ENCODE data around the gene PLCH2.
A peak's percentile ranks its signal among the peaks of the same experiment; 100 is the strongest.

Gene PLCH2

GRCh38 chr1:2463396-2463795, 12.7 kb upstream of the PLCH2 start:
- DNase-seq: no peak

DNA sequence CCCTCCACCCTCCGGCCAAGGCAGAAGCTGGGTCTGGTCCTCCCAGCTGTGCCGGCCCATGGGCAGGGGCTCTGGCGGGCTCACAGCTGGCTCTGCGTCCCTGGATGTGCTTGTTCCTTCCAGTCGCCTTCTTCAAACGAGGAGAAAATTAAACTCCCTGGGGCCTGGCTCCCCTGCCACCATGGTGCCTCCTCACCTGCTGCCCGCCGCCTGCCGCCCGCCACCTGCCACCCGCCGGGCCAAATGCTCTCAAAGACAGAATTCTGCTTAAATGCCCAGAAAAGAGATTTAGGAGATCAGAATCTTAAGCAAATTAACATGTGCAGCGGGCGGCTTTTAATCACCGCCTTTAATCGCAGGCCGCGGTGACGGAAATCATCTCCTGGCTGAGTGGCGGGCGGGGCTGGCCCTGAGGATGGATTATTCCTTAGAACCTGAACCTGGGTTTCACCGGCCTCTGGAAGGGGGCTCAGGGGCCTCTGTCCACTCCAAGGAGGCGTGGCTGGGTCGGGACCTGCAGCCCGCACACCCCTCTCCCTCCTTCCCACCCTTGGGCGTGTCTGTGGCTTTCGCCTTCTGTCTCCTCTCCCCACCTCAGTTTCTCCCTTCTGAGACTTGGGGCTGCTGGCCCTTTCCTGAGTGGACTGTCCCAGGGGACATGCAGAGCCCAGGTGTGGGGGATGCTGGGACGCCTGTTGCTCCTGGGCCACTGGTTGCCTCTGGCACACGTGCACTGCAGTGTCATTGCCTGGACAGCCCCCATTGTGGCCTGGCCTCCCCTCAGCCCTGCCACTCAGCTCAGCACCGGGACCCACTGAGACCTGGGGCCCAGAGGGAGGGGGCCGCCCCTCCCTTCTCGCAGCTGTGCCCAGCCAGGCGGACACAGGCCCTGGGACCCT, 10.5 kb upstream of the PLCH2 start:
- no peak for DNase-seq

- no peak for DNase-seq
These were observed 9.8 kb upstream of the PLCH2 start for GRCh38 chr1:2466270-2466665.

DNA sequence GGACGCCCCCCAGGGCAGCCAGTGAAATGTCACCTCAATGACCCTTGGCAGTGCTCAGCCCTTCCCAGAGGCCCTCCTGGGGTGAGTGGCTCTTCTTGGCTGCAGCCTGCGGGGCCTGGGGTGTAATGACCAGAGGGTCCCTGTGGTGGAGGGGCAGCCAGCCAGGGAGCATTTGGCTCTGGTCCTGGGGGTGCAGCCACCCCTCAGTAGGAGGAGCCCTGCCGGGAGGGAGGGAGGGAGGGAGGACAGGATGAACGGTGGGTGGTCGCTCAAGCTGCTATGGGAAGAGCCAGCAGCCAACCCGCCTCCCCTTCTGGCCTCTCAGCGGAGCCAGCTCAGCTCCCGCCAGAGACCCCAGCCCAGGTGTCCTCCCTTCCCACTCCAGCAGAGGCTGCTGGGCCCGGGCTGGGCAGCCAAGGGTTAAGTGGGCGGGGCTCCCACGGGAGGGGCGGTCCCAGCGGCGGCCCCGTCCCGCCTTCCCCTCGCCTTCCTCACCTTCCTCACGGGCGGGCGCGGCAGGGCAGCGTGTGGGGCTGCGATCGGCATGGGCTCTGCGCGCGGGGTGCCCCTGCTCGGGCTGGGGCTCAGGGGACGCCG, 9.0 kb upstream of the PLCH2 start:
- DNase-seq: no peak

- DNase-seq: peak; percentile 52
These were observed 8.0 kb upstream of the PLCH2 start for GRCh38 chr1:2468041-2468472.

DNA sequence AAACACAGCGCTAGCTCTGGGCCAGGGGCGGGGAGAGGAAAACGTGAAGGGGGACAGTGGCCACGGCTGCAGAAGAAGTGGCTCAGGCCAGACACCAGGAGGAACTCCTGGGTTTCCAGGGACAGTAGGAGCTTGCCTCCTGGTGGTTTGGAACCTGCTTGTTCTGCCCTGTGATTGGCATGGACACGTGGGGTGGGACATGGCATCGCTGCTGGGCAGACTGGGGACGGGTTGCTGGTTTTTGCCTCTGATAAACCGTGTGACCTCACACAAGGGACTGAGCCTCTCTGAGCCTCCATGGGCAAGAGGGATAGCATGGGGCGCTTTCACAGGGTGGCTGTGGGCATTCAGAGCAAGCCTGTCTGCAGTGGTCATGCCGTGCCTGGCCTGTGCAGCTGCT, 7.5 kb upstream of the PLCH2 start:
- no peak for DNase-seq

DNA sequence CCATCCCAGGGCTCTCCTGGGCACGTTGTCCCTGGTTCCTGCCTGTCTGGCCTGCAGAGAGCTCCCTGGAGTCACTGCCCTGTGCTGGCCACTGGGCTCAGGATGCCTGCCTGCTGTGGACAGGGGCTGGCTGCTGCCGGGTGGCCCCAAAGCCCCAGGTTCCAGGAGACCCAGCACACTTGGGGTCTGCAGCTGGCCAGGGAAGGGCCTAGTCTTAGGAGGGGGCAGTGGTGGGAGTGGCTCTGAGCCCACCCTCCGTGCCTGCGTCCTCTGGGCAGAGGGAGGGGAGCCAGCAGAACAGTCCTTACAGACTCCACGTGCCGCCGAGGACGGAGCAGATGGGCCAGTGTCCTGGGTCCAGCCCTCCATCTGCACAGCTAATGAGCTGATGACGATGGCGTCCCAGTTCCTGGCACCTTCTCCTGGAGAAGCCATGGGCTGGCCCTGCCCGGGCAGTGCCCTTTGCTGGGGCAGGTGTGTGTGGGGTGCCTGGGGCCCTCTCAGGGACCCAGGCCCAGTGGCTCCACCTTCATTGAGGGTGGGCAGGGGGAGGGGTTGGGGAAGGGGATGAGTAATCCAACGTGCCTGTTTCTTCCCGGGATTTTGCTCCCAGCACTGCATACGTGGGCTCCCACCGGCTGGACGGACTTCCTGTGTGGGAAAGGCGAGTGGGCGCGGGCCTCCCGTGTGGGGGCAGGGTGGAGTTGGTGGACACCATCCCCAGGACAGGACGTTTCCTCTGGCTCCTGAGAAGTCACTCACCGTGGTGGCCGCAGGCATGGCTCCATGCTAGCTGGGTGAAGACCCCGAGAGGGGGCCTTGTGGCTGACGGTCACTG, 6.8 kb upstream of the PLCH2 start:
- DNase-seq: no peak

DNA sequence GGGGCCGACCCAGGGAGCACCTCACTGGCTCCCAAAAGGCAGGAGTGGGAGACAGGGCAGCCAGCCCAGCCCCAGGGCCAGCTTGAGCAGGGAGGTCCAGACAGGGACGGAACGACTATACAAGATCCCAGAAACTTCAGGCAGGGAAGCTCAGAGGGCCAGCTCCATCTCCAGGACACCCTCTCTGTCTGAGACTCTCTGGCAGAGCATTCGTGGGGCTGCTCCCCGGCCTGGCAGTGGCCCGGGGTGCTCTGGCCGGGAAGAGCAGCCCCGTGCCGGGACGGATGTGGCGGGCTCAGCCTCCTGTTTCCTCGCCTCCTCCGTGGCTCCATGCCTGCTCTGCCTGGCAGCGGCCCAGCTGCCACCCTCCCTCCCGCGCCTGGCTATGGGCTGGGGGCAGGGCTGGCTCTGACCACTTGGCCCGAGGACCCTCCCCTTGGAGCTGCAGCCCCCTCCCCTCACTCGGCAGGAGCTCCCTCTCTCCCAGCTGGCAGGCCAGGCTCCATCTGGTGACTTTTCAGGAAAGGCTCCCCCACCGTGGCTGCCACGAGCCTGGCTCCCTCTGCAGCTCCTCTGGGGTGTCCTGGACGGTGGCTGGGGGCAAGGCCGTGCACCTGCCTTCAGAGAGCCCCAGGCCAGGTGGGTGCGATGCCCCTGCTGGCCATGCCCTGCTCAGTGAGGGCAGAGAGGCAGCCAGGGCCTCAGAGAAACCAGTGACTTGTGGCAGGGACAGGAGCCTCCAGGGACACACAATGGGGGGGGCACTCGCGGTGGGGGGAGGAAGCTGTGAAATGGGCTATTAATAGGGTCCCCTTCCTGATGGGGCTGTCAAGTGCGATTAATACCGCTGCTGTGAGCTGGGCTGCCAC, 5.6 kb upstream of the PLCH2 start:
- no peak for DNase-seq

DNA sequence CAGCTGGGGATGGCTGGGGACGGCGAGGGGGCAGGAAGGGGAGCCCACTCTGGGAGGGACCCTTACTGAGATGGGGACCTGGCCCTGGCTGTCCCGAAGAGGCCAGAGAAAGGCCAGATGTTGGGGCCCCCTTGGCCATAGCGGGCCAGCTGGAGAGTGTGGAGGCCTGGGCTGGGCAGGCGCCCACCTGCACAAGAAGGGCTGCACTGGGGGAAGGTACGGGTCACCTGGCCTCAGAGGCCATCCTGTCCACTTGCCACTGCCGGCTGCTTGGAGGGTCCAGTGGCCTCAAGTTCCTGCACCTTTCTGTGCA, 5.0 kb upstream of the PLCH2 start:
- no peak for DNase-seq

DNA sequence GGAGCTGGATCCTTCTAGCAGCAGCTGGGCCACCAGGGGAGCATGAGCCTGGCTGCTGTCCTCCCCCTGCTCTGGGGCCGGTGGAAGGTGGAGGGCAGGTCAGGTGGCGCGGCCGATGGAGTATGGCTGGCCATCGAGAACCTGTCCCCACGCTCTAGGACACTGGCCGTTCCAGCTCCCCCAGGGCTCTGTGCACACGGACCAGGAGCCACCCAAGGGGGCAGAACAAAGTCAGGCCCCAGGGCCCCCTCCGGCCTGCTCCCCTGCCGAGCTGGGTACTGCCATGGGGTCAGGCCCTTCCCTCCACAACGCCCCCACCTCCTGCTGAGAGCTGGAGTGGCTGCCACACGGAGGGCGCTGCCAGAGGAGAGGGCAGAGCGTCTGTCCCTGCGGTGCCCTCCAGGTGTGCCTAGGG, 4.5 kb upstream of the PLCH2 start:
- no peak for DNase-seq

DNA sequence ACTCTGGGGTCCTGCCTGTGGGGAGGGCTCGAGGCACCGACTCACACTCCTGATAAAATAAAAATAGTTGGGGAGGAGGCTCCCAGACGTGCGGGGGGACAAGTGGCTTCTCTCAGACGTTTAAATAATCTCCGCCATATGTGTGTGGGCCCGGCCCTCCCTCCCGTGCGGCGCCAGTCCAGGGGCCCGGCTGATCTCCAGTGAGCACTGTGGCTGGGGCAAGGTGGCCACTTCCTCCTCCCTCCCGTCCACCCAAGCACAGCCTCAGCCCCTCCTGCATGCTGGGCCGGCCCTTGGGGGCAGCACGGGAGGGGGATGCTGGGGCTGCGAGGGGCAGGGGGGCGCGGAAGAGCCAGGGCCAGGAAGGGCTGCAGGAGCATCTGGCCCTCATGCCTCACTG, 4.0 kb upstream of the PLCH2 start:
- no peak for DNase-seq

DNA sequence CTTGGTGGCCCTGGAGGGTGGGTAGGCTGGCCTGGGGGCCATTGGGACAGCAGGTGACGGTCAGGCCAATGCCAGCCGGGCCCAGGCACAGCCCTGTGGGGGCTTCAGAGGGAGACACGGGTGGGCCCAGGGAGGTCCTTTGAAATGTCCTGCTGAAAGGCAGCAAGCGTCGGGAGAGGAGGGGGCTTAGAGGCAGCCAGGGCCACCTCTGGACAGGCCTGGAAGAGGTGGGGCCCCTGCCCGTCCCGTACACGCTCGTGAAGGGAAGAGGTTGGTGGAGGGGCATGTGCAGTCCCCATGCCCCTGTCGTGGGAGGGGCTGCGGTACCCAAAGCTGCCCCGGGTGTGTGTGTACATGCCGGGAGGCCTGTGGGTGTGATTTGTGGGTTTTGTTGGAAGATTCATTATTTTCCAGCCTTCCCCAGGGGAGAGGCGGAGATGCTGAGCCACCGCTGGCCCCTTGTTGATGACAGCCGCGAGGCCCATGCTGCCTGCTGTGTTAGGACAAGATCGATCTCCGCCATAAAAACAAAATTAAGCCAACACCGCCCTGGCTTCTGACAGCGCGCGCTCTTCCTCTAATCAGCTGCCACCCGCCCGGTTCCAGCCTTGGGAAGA, 3.4 kb upstream of the PLCH2 start:
- no peak for DNase-seq

DNA sequence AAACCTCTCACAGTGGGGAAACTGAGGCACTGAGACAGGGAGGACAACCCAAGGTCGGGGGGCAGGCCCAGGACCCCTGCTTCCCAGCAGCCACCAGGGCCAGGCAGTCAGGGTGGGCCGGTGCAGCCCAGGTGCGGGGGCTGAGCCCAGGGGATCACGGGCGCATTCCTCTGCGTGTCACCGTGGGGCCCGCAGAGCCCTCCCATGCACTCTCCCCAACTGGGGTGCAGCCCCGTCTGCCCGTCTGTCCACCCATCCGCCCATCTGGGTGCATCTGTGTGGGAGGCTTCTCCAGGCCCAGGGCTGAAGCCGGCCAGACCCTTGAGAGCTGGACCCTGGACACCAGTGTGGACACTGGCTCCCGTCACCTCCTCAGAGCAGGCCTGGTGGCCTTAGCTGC, 2.9 kb upstream of the PLCH2 start:
- DNase-seq: no peak

- no peak for DNase-seq
These were observed 1.8 kb upstream of the PLCH2 start for GRCh38 chr1:2474104-2474844.

- no peak for DNase-seq
These were observed 1.1 kb upstream of the PLCH2 start for GRCh38 chr1:2474933-2475371.

- DNase-seq: no peak
These were observed 518 bp upstream of the PLCH2 start for GRCh38 chr1:2475571-2475970.

DNA sequence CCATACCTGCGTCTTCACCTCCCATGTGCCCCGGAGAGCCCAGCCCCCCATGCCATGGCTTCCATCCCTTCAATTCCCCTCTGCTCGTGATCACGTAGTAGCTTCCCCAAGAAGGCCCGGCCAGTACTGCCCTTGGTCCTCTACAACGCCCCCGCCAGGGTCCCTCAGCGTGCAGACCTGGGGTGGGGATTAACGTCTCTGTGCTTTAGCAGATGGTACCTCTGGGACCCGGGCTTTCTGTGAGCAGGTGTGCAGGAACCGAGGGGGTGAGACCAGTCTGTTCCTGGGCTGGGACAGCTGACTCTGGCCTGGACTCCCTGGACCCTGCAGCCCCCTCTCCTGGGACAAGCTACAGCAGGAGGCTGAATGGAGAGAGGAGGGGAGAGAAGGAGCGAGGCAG, 1.2 kb downstream of the PLCH2 start:
- DNase-seq: no peak

- DNase-seq: no peak
These were observed 1.9 kb downstream of the PLCH2 start for GRCh38 chr1:2477791-2478499.

- no peak for DNase-seq
These were observed 3.1 kb downstream of the PLCH2 start for GRCh38 chr1:2479186-2479585.

DNA sequence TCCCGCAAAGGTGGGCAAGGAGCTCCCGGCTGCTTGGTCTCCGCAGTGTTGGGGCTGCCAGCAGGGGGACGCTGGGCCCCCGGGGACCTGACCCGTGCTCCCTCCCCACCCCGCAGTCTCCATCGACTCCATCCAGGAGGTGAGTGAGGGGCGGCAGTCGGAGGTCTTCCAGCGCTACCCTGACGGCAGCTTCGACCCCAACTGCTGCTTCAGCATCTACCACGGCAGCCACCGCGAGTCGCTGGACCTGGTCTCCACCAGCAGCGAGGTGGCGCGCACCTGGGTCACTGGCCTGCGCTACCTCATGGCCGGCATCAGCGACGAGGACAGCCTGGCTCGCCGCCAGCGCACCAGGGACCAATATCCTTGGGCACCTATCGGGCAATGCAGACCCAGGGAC, 3.5 kb downstream of the PLCH2 start:
- DNase-seq: no peak
